Panc1 (cell line): ENCODE data around the gene PRDM2. TPM values are rescaled to one million over a fixed set of nuclear protein-coding genes. Genes with fewer than 3 reads are reported as not detected.

Source experiments
- ATAC-seq: fragments of 200-7000 bp; cut with Tn5 transposase; 2 replicates; pipeline ENCODE4 v1.9.1; 2020; ENCODE audit warnings: mild to moderate bottlenecking, moderate library complexity
- BruUV-seq: library from RNA; stranded (reverse); fragments of 400-500 nt; replicated peaks from 2 replicates; lab custom pipeline; 2021; lab: Mats Ljungman, UMichigan
- CTCF ChIA-PET: fragments of 300-600 bp; sonication (Branson Sonifier 250); formaldehyde crosslinking; loops from one replicate; lab custom pipeline; 2022; ENCODE audit warnings: antibody characterized with exemption; lab: Charles Lee
- POLR2A ChIA-PET: fragments of 300-600 bp; sonication (Branson Sonifier 250); formaldehyde crosslinking; loops from one replicate; lab custom pipeline; 2022; ENCODE audit warnings: antibody characterized with exemption; lab: Charles Lee
- DNase-seq: peaks from one replicate; pipeline ENCODE4 v3.0.0-alpha.2; 2010; ENCODE audit warnings: low read depth, low spot score
- H3K27ac ChIP-seq: 2 replicates; pipeline ENCODE4 v1.5.1; 2011; ENCODE audit warnings: mild to moderate bottlenecking, low read length, inconsistent platforms
- H3K27me3 ChIP-seq: fragments of 200-500 bp; sonication (Bioruptor generic); 2 replicates; pipeline ENCODE4 v1.6.0; 2014; ENCODE audit warnings: low read length, inconsistent platforms; ENCODE audit not compliant: control insufficient read depth, insufficient read depth
- H3K36me3 ChIP-seq: fragments of 200-500 bp; sonication (Bioruptor generic); 2 replicates; pipeline ENCODE4 v1.5.1; 2014; ENCODE audit warnings: inconsistent platforms, mild to moderate bottlenecking, low read length, moderate library complexity; ENCODE audit not compliant: control insufficient read depth, insufficient read depth
- H3K4me1 ChIP-seq: 2 replicates; pipeline ENCODE4 v1.5.1; 2011; ENCODE audit warnings: inconsistent platforms, mild to moderate bottlenecking, low read length, moderate library complexity; ENCODE audit not compliant: control insufficient read depth, insufficient read depth
- H3K4me3 ChIP-seq, 2 experiments: 2 replicates each; pipeline ENCODE4 v1.5.1; 2011 to 2012; ENCODE audit warnings: low read depth in 2 of 2, low read length in 2 of 2, mild to moderate bottlenecking in 2 of 2, inconsistent platforms in 1 of 2, moderate library complexity in 1 of 2
- H3K9me3 ChIP-seq: fragments of 200-500 bp; sonication (Bioruptor generic); 2 replicates; pipeline ENCODE4 v1.5.1; 2014; ENCODE audit warnings: low read depth, mild to moderate bottlenecking, inconsistent platforms, low read length, moderate library complexity; ENCODE audit not compliant: control insufficient read depth, insufficient read depth
- POLR2AphosphoS5 ChIP-seq: IDR thresholded peaks from 2 replicates; pipeline ENCODE4 v1.6.1; 2012; ENCODE audit warnings: mild to moderate bottlenecking, low read depth, low read length, moderate library complexity
- REST ChIP-seq, 2 experiments: IDR thresholded peaks; 2 replicates each; pipeline ENCODE4 v1.6.1; 2011 to 2012; ENCODE audit warnings: low read depth in 2 of 2, control low read depth in 1 of 2, low read length in 1 of 2, mild to moderate bottlenecking in 1 of 2, moderate library complexity in 1 of 2; ENCODE audit not compliant: insufficient read depth in 1 of 2
- SIN3A ChIP-seq: IDR thresholded peaks from 2 replicates; pipeline ENCODE4 v1.6.1; 2012; ENCODE audit warnings: low read depth, mild to moderate bottlenecking, low read length, moderate library complexity, borderline replicate concordance; ENCODE audit not compliant: insufficient read depth
- TCF7L2 ChIP-seq: IDR thresholded peaks from 2 replicates; pipeline ENCODE4 v1.6.1; 2011; ENCODE audit warnings: mild to moderate bottlenecking, low read depth, low read length, inconsistent platforms
- in situ Hi-C: cut with HindIII; loops from 2 replicates; pipeline ENCODE4 v1.10.0; 2016; ENCODE audit warnings: low sequenced_read_pairs, low pct_unique_long_range_greater_than_20kb
- intact Hi-C: fragments of 100-400 bp; cut with micrococcal nuclease; formaldehyde crosslinking; loops from one replicate; pipeline ENCODE4 v1.10.0; 2022; ENCODE audit not compliant: unreplicated experiment
- total RNA-seq: library from RNA; stranded (reverse); gene quantifications from one replicate; pipeline ENCODE4 v1.2.1, GENCODE V29; 2021; ENCODE audit not compliant: unreplicated experiment
- TF ChIP-seq, protein P1 (sequence below): fragments of 450-650 bp; IDR thresholded peaks from 2 replicates; pipeline ENCODE4 v1.5.1; 2017; ENCODE audit warnings: mild to moderate bottlenecking

The PRDM2 gene
- total RNA-seq, 1 experiment from 2014 or later, result 40.3 TPM

GRCh38 chr1:13652238-13652637 lies 47.8 kb upstream of the PRDM2 start:
- Histone ChIP-seq H3K27ac (no peak overlapping the region), H3K27me3 (peaks cover 5% of the 10 kb centered on the region; the same call in 1 of the 2 replicates), H3K4me3 (no peak overlapping the region), H3K9me3 (no peaks in the 10 kb centered on the region), H3K4me1 (no peaks in the 10 kb centered on the region), H3K36me3 (no peaks in the 10 kb centered on the region)
- ATAC-seq (no peak), DNase-seq (no peak)
- no TSS peak for BruUV-seq
- TF ChIP-seq TCF7L2, result no peak
- no peak for TF ChIP-seq POLR2AphosphoS5
- no peak for TF ChIP-seq REST (IDR thresholded peaks at IDR 0.05; ENCODE audit: insufficient read depth in 1 of 2, low read depth in 2 of 2, low read length in 1 of 2)
- TF ChIP-seq SIN3A, result no peak
- TF ChIP-seq, protein P1, sequence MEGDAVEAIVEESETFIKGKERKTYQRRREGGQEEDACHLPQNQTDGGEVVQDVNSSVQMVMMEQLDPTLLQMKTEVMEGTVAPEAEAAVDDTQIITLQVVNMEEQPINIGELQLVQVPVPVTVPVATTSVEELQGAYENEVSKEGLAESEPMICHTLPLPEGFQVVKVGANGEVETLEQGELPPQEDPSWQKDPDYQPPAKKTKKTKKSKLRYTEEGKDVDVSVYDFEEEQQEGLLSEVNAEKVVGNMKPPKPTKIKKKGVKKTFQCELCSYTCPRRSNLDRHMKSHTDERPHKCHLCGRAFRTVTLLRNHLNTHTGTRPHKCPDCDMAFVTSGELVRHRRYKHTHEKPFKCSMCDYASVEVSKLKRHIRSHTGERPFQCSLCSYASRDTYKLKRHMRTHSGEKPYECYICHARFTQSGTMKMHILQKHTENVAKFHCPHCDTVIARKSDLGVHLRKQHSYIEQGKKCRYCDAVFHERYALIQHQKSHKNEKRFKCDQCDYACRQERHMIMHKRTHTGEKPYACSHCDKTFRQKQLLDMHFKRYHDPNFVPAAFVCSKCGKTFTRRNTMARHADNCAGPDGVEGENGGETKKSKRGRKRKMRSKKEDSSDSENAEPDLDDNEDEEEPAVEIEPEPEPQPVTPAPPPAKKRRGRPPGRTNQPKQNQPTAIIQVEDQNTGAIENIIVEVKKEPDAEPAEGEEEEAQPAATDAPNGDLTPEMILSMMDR, result no peak
- intact Hi-C loops (no loop called here), in situ Hi-C loops (no loop called here)
- ChIA-PET POLR2A (no interaction called here), CTCF (no interaction called here)

- ATAC-seq (no peak), DNase-seq (no peak)
- no peaks in the 10 kb centered on the region for H3K27me3 ChIP-seq
- no peaks in the 10 kb centered on the region for H3K36me3 ChIP-seq
- ChIA-PET POLR2A (no interaction called here), CTCF (no interaction called here)
- H3K4me3 ChIP-seq, result no peak overlapping the region
- intact Hi-C loops, result loop anchor here (10.0 kb wide), 1 partner anchor 143 kb away; no protein-coding TSS in a partner anchor
- no peaks in the 10 kb centered on the region for H3K9me3 ChIP-seq
- TF ChIP-seq REST (IDR thresholded peaks at IDR 0.05; ENCODE audit: insufficient read depth in 1 of 2, low read depth in 2 of 2, low read length in 1 of 2) (no peak), TCF7L2 (no peak), SIN3A (no peak), POLR2AphosphoS5 (no peak)
- TF ChIP-seq, protein P1, result no peak
- BruUV-seq, result no TSS peak
- H3K27ac ChIP-seq, result no peak overlapping the region
- in situ Hi-C loops, result no loop called here
- no peaks in the 10 kb centered on the region for H3K4me1 ChIP-seq
Measured at GRCh38 chr1:13661539-13661938, 38.4 kb upstream of the PRDM2 start.
